NCI-H460 (cell line): Measurements from ENCODE around the gene IFNA1. TPM values are rescaled to one million over a fixed set of nuclear protein-coding genes. Genes with fewer than 3 reads are reported as not detected.
"Not testable (repeated sequence)": the region's sequence is repeated elsewhere in the genome, so short reads cannot be mapped to it uniquely, and the experiment has no call there.

Experiments used
- DNase-seq: peaks from one replicate; pipeline ENCODE4 v3.0.0-alpha.2; 2016; ENCODE audit warnings: low read depth; ENCODE audit errors: extremely low read depth
- polyA plus RNA-seq: library from polyadenylated mRNA; depleted of rRNA; stranded (reverse); fragments of >200 nt; gene quantifications from 2 replicates; pipeline ENCODE4 v1.2.3, GENCODE V29; 2014; cell fraction: nucleus; rRNA removed
- total RNA-seq: library from RNA; depleted of rRNA; stranded (reverse); fragments of >200 nt; shearing (Covaris generic); gene quantifications from 2 replicates; pipeline ENCODE4 v1.2.3, GENCODE V29; 2014; rRNA removed

The IFNA1 gene
- not detected in 2 replicates for total RNA-seq
- not detected in 2 replicates for polyA plus RNA-seq

GRCh38 chr9:21440139-21440538 is at the start of gene IFNA1:
TSS of gene IFNA1 (plus strand) at chr9:21440439. CDS start at chr9:21440508, 69 bp downstream.
- no peak for DNase-seq

GRCh38 chr9:21392270-21392669 is 48.0 kb upstream of the IFNA1 start:
- no peak for DNase-seq

GRCh38 chr9:21395778-21396717 is 44.2 kb upstream of the IFNA1 start:
- no peak for DNase-seq

- no peak for DNase-seq
Measured at GRCh38 chr9:21398955-21399489, 41.2 kb upstream of the IFNA1 start.

GRCh38 chr9:21399956-21400355 is 40.3 kb upstream of the IFNA1 start:
- no peak for DNase-seq

- DNase-seq = no peak
Measured at GRCh38 chr9:21402386-21403251, 37.6 kb upstream of the IFNA1 start.

- DNase-seq = no peak
Measured at GRCh38 chr9:21404146-21404545, 36.1 kb upstream of the IFNA1 start.

GRCh38 chr9:21408817-21409216 is 31.4 kb upstream of the IFNA1 start, which contains the start of gene IFNA8:
TSS of gene IFNA8 (plus strand) at chr9:21409117. CDS start at chr9:21409177, 60 bp downstream.
- no peak for DNase-seq

- no peak for DNase-seq
Measured at GRCh38 chr9:21412107-21412506, 28.1 kb upstream of the IFNA1 start.

- DNase-seq = no peak
Measured at GRCh38 chr9:21413151-21413550, 27.1 kb upstream of the IFNA1 start.

GRCh38 chr9:21413624-21414023 is 26.6 kb upstream of the IFNA1 start:
- no peak for DNase-seq

GRCh38 chr9:21414220-21414940 is 25.9 kb upstream of the IFNA1 start:
- no peak for DNase-seq

- DNase-seq = no peak
Measured at GRCh38 chr9:21415493-21416267, 24.6 kb upstream of the IFNA1 start.

GRCh38 chr9:21428235-21428634 is 12.0 kb upstream of the IFNA1 start:
- DNase-seq = no peak

GRCh38 chr9:21429191-21429590 is 11.0 kb upstream of the IFNA1 start:
- DNase-seq = no peak

- DNase-seq = no peak
Measured at GRCh38 chr9:21432672-21433425, 7.4 kb upstream of the IFNA1 start.

GRCh38 chr9:21434202-21435014 is 5.8 kb upstream of the IFNA1 start:
- DNase-seq = peak; percentile 49

- DNase-seq = not testable (repeated sequence)
Measured at GRCh38 chr9:21435015-21435383, 5.2 kb upstream of the IFNA1 start.
